H1 (cell line): ENCODE data around the gene FOXG1.

Experiments
- CREB1 ChIP-seq: IDR thresholded peaks from 2 replicates; pipeline ENCODE4 v1.6.1; 2012; ENCODE audit warnings: inconsistent platforms
- EP300 ChIP-seq, 2 experiments: IDR thresholded peaks; 1 replicate in 1 of 2; 2 replicates in 1 of 2; pipeline ENCODE4 v1.6.1; 2011 to 2012; ENCODE audit warnings: low read depth in 2 of 2, low read length in 2 of 2, mild to moderate bottlenecking in 2 of 2, borderline replicate concordance in 1 of 2, inconsistent platforms in 1 of 2, moderate library complexity in 1 of 2
- GTF2F1 ChIP-seq: IDR thresholded peaks from 2 replicates; pipeline ENCODE4 v1.6.1; 2012; ENCODE audit warnings: low read depth, low read length, improper control_type of control experiment, borderline replicate concordance
- HDAC2 ChIP-seq, 2 experiments: fragments of 300-600 bp in 1 of 2; sonication (generic) in 1 of 2; IDR thresholded peaks; 2 replicates each; pipeline ENCODE4 v1.6.1; 2011 to 2012; ENCODE audit warnings: low read depth in 2 of 2, low read length in 2 of 2, mild to moderate bottlenecking in 2 of 2, moderate library complexity in 2 of 2, borderline replicate concordance in 1 of 2, inconsistent platforms in 1 of 2
- HDAC6 ChIP-seq: IDR thresholded peaks from one replicate; pipeline ENCODE4 v1.7.1; 2012; ENCODE audit warnings: low read depth, mild to moderate bottlenecking, inconsistent platforms, low read length, moderate library complexity
- POLR2AphosphoS5 ChIP-seq: IDR thresholded peaks from 2 replicates; pipeline ENCODE4 v1.6.1; 2011; ENCODE audit warnings: low read depth, low read length
- RAD21 ChIP-seq, 2 experiments: IDR thresholded peaks in 1 of 2; conservative IDR thresholded peaks in 1 of 2; 2 replicates each; pipeline ENCODE4 v1.6.1; 2011; ENCODE audit warnings: low read depth in 2 of 2, low read length in 2 of 2, improper control_type of control experiment in 1 of 2, inconsistent platforms in 1 of 2, mild to moderate bottlenecking in 1 of 2, moderate library complexity in 1 of 2
- TEAD4 ChIP-seq: IDR thresholded peaks from 2 replicates; pipeline ENCODE4 v1.6.1; 2012; ENCODE audit warnings: low read depth, low read length, inconsistent platforms, mixed read lengths
- TF ChIP-seq, protein P1 (sequence below), 3 experiments: IDR thresholded peaks; 1 replicate in 2 of 3; 2 replicates in 1 of 3; pipeline versions ENCODE4 v1.5.1 to v1.6.1; 2011; ENCODE audit warnings: low read length in 3 of 3, mild to moderate bottlenecking in 3 of 3, inconsistent platforms in 2 of 3, low read depth in 1 of 3, moderate library complexity in 1 of 3; ENCODE audit not compliant: insufficient read depth in 1 of 3; ENCODE audit errors: control extremely low read depth in 1 of 3

DNA sequence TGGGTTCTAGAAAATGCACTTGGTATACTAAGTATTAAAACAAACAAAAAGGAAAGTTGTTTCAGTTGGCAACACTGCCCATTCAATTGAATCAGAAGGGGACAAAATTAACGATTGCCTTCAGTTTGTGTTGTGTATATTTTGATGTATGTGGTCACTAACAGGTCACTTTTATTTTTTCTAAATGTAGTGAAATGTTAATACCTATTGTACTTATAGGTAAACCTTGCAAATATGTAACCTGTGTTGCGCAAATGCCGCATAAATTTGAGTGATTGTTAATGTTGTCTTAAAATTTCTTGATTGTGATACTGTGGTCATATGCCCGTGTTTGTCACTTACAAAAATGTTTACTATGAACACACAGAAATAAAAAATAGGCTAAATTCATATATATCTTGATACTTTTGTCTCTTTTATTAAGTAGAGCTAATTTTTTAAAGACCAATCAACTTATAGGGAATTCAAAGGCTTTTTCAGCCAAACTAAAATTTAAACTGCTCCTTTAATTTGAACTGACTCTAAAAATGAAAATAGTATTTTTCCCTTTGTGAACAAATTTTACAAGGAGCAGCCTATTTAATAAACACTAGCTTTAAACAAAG, 2.8 kb downstream of the FOXG1 start:
- TF ChIP-seq EP300 (IDR thresholded peaks at IDR 0.05; ENCODE audit: borderline replicate concordance in 1 of 2, low read depth in 2 of 2, low read length in 2 of 2) (no peak), POLR2AphosphoS5 (no peak), TEAD4 (no peak), HDAC6 (no peak), CREB1 (no peak), RAD21 (IDR thresholded peaks at IDR 0.05 in 1 of 2, conservative IDR thresholded peaks at IDR 0.05 in 1 of 2; ENCODE audit: low read depth in 2 of 2, low read length in 2 of 2) (no peak), GTF2F1 (no peak), HDAC2 (IDR thresholded peaks at IDR 0.05; ENCODE audit: borderline replicate concordance in 1 of 2, low read depth in 2 of 2, low read length in 2 of 2) (no peak)
- TF ChIP-seq, protein P1, sequence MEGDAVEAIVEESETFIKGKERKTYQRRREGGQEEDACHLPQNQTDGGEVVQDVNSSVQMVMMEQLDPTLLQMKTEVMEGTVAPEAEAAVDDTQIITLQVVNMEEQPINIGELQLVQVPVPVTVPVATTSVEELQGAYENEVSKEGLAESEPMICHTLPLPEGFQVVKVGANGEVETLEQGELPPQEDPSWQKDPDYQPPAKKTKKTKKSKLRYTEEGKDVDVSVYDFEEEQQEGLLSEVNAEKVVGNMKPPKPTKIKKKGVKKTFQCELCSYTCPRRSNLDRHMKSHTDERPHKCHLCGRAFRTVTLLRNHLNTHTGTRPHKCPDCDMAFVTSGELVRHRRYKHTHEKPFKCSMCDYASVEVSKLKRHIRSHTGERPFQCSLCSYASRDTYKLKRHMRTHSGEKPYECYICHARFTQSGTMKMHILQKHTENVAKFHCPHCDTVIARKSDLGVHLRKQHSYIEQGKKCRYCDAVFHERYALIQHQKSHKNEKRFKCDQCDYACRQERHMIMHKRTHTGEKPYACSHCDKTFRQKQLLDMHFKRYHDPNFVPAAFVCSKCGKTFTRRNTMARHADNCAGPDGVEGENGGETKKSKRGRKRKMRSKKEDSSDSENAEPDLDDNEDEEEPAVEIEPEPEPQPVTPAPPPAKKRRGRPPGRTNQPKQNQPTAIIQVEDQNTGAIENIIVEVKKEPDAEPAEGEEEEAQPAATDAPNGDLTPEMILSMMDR (IDR thresholded peaks at IDR 0.05; ENCODE audit: control extremely low read depth in 1 of 3, insufficient read depth in 1 of 3, low read depth in 1 of 3, low read length in 3 of 3): no peak
